Measurements from ENCODE around the gene CNOT1.
"Not testable (repeated sequence)": the region's sequence is repeated elsewhere in the genome, so short reads cannot be mapped to it uniquely, and the experiment has no call there.

The CNOT1 gene

GRCh38 chr16:58582133-58582532, 47.5 kb downstream of the CNOT1 start:
- no peak for DNase-seq (ENCODE audit: low spot score)

DNA sequence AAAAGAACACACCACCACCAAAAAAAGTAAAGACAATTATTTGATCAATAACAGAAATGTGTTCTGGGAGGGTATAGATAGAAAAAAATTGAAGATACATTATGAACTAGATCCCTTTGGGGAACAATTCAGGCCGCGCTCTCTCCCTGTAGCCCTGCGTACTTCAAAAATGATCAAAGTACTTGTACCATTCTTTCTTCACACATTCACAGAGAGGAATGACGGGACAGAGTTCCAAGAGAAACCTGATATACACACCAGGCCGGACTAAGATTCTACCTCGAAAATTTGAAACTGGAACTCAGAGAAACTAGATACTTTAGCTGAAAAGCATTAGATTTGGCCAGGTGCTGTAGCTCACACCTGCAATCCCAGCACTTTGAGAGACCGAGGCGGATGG, 50.0 kb downstream of the CNOT1 start:
- DNase-seq (ENCODE audit: low spot score) = no peak

- DNase-seq (ENCODE audit: low spot score) = no peak
Measured at GRCh38 chr16:58578642-58579041, 51.0 kb downstream of the CNOT1 start.

GRCh38 chr16:58577141-58577540, 52.5 kb downstream of the CNOT1 start:
- DNase-seq (ENCODE audit: low spot score) = no peak

DNA sequence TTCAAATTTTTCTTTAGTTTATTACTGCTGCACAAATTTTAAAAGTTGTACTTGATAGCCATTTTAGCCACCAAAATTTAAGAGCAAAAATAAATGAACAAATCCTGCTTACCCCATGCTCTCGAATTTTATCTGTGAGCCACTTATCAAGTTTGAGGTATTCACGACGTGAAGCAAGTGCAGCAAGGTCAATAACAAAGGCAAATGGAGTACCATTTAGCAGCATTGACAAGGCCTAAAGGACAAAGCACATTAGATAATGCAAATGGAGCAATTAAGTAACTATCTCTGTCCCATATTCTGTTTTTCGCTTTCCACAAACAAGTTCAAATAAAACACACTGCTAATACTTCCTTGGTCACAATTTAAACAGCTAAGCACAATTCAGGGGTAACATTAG, 54.7 kb downstream of the CNOT1 start:
- DNase-seq (ENCODE audit: low spot score) = no peak

GRCh38 chr16:58565697-58566096, 63.9 kb downstream of the CNOT1 start:
- not testable (repeated sequence) for DNase-seq (ENCODE audit: low spot score)

GRCh38 chr16:58563775-58564174, 65.9 kb downstream of the CNOT1 start:
- no peak for DNase-seq (ENCODE audit: low spot score)

- peak; percentile 8 for DNase-seq (ENCODE audit: low spot score)
Measured at GRCh38 chr16:58563235-58563634, 66.4 kb downstream of the CNOT1 start.

DNA sequence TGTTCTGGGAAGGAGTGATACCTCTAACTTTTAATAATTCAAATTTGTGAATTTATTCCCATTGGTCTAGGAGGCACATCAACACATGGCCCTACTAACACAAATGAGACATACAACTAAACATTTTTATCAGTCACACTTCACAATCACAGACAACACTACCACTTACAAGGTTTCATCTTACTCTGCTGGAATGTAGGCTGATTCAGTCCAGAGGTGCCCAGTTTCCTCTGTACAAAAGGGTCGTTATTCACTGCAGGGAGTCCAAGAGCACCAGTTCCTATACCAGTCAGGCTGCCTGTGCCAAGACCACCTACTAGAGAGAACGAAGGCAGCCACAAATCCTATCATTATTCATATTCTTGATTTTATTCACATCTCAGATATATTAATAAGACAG, 72.9 kb downstream of the CNOT1 start:
- no peak for DNase-seq (ENCODE audit: low spot score)

GRCh38 chr16:58551496-58551895, 78.1 kb downstream of the CNOT1 start:
- DNase-seq (ENCODE audit: low spot score) = no peak

- DNase-seq (ENCODE audit: low spot score) = no peak
Measured at GRCh38 chr16:58548378-58548777, 81.2 kb downstream of the CNOT1 start.

GRCh38 chr16:58543685-58544084, 85.9 kb downstream of the CNOT1 start:
- no peak for DNase-seq (ENCODE audit: low spot score)

GRCh38 chr16:58542291-58542690, 87.3 kb downstream of the CNOT1 start:
- DNase-seq (ENCODE audit: low spot score) = no peak

GRCh38 chr16:58541711-58542110, 87.9 kb downstream of the CNOT1 start:
- no peak for DNase-seq (ENCODE audit: low spot score)

GRCh38 chr16:58537124-58537906, 92.3 kb downstream of the CNOT1 start:
- DNase-seq (ENCODE audit: low spot score) = no peak

GRCh38 chr16:58536278-58536677, 93.3 kb downstream of the CNOT1 start:
- DNase-seq (ENCODE audit: low spot score) = no peak

DNA sequence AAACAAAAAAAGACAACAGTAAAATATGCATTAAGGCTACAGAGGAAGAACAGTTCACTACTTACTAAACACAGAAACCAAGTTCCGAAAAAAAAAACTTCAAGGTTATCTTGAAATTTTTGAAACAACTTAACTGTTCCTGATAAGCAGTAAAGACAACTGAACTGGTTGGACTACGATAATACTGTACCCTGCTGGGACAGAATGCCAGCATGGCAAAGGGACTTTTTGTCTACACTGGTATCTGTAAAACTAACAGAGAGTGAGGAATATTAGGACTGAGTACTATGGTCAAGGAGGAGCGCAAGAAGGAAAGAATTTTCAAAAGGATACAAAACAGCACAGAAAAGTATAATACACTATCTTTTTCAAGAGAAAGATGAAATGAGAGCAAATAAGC, 94.5 kb downstream of the CNOT1 start:
- no peak for DNase-seq (ENCODE audit: low spot score)

DNA sequence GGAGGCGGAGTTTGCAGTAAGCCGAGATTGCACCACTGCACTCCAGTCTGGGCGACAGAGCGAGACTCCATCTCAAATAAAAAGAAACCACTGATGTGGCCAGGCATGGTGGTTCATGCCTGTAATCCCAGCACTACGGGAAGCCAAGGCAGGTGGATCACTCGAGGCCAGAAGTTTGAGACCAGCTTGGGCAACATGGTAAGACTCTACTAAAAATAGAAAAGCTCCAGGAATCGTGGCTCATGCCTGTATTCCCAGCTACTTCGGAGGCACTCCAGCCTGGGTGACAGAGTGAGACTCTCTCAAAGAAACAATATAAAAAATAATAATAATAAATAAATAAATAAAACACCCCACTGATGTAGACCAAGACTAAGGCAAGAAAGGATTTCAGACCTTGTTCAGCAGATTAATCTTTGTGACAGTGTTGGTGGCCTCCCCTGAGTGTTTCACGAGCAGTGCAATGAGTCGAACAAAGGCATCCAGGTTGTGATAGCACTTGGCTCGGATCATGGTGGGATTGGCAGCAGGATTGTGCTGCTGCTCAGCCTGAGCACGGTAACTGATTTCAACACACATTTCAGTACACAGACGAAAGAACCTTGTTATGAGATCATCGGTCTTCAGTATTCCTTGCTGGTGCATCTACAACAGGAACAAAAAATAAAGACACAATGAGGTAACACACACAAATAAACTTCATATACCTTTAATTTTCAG, 95.7 kb downstream of the CNOT1 start:
- no peak for DNase-seq (ENCODE audit: low spot score)

GRCh38 chr16:58532414-58532813, 97.2 kb downstream of the CNOT1 start:
- no peak for DNase-seq (ENCODE audit: low spot score)

- DNase-seq (ENCODE audit: low spot score) = no peak
Measured at GRCh38 chr16:58530179-58530578, 99.4 kb downstream of the CNOT1 start.

- no peak for DNase-seq (ENCODE audit: low spot score)
Measured at GRCh38 chr16:58519707-58520106, 109.9 kb downstream of the CNOT1 start.

DNA sequence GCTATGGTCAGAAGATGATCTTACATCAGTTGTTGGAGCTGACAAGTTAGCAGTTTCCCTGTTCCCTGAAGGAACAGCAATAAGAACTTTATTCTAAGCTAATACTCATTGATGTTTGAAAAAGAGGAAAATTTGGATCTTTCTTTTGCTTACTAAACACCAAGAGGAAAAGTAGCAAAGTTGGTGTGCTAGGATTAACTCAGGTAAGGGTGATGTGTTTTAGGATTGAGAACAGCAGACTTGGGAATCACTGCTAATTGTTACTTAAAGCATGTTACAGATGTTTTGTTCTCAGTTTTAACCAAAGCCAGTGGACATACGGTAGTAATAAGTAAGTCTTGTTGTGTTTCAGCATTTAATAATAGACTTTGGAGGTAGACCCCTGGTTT, 110.7 kb downstream of the CNOT1 start:
- no peak for DNase-seq (ENCODE audit: low spot score)

- DNase-seq (ENCODE audit: low spot score) = no peak
Measured at GRCh38 chr16:58518083-58518979, 111.3 kb downstream of the CNOT1 start.
